Measurements from ENCODE around the gene TSHZ1.

GRCh38 chr18:75204269-75204731 is 6.3 kb upstream of the TSHZ1 start:
- TF ChIP-seq POLR2AphosphoS5 (IDR thresholded peaks at IDR 0.05) (no peak), CTCF (IDR thresholded peaks at IDR 0.05) (no peak), POLR2A (IDR thresholded peaks at IDR 0.05) (no peak), EP300 (IDR thresholded peaks at IDR 0.05) (no peak)

All from gastroesophageal sphincter (tissue), 3 donors.